Fibroblast of the aortic adventitia (primary cell): ENCODE measurements around the gene PRSS57. TPM values are rescaled to one million over a fixed set of nuclear protein-coding genes. Genes with fewer than 3 reads are reported as not detected.
"Not testable (repeated sequence)": the region's sequence is repeated elsewhere in the genome, so short reads cannot be mapped to it uniquely, and the experiment has no call there.

Experiments
- DNase-seq: peaks from one replicate; pipeline ENCODE4 v3.0.0-alpha.2; 2010; ENCODE audit warnings: low read depth
- H3K4me3 ChIP-seq: 2 replicates; pipeline ENCODE4 v1.5.1; 2011; ENCODE audit warnings: low read depth, mild to moderate bottlenecking, control low read depth, low read length, moderate library complexity
- total RNA-seq: library from RNA; depleted of rRNA; stranded (reverse); fragments of >200 nt; gene quantifications from 2 replicates; pipeline ENCODE4 v1.2.3, GENCODE V29; 2012; ENCODE audit warnings: low replicate concordance
- TF ChIP-seq, protein P1 (sequence below): IDR thresholded peaks from 2 replicates; pipeline ENCODE4 v1.5.1; 2011; ENCODE audit warnings: mild to moderate bottlenecking, low read length, control low read depth, inconsistent platforms; ENCODE audit not compliant: insufficient read depth

PRSS57 gene
- total RNA-seq = not detected in 2 replicates

DNA sequence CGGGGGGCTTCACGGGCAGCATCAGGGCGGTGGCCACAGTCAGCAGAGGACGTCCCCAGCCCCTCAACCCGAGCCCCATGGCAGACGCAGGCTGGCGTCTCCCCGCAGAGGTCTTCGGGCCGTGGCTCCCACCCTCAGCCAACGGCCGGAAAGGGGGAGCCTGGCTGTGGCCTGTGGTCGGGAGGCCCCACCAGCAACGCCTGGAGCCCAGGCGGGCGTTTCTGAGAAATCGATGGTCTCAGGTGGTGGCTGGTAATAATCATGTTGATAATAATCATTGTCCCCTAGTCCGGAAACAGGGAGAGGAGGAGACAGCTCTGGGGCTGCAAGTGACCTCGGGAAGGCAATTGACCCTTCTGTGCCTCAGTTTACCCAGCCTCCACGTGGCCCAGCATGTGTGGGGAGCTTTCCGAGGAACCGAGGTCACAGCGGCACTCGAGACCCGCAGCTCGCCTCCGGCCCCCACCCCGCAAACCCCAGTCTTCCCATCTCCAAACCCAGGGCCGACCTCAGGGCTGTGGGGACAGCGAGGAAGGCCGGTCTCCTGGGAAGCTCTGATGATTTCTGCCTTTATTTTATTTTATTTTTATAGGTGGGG is at the start of gene PRSS57:
Gene PRSS57 (minus strand): TSS at position 101 of the 598 bp plus-strand sequence. CDS start 22 bp downstream, at position 79.
- TF ChIP-seq, protein P1, sequence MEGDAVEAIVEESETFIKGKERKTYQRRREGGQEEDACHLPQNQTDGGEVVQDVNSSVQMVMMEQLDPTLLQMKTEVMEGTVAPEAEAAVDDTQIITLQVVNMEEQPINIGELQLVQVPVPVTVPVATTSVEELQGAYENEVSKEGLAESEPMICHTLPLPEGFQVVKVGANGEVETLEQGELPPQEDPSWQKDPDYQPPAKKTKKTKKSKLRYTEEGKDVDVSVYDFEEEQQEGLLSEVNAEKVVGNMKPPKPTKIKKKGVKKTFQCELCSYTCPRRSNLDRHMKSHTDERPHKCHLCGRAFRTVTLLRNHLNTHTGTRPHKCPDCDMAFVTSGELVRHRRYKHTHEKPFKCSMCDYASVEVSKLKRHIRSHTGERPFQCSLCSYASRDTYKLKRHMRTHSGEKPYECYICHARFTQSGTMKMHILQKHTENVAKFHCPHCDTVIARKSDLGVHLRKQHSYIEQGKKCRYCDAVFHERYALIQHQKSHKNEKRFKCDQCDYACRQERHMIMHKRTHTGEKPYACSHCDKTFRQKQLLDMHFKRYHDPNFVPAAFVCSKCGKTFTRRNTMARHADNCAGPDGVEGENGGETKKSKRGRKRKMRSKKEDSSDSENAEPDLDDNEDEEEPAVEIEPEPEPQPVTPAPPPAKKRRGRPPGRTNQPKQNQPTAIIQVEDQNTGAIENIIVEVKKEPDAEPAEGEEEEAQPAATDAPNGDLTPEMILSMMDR = no peak
- no peak for DNase-seq
- H3K4me3 ChIP-seq = no peak within 1 kb of the TSS

DNA sequence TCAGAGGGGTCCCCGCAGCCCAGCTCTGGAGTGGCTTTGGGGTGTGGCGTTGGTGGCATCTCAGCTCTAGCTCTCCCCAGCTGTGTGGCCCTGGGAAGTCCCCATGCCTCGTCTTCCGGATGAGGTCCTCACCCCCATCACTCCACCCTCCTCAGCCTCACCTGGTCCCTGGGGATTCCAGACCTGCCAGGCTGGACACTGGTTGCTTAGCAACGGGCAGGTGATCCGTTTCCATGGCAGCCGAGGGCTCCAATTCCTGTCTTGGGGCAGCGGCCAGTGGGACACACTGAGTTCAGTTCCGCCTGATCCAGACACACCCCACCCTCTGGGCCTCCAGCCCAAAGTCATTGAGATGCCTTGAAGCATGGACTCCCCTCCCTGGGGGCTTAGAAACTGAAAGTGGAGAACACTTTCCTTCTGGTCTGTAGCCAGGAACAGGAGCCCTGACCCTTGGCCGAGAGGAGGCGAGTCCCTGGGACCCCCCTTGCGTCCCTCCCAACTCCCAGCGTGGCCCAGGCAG is 48.0 kb upstream of the PRSS57 start:
- H3K4me3 ChIP-seq = no peak overlapping the region

DNA sequence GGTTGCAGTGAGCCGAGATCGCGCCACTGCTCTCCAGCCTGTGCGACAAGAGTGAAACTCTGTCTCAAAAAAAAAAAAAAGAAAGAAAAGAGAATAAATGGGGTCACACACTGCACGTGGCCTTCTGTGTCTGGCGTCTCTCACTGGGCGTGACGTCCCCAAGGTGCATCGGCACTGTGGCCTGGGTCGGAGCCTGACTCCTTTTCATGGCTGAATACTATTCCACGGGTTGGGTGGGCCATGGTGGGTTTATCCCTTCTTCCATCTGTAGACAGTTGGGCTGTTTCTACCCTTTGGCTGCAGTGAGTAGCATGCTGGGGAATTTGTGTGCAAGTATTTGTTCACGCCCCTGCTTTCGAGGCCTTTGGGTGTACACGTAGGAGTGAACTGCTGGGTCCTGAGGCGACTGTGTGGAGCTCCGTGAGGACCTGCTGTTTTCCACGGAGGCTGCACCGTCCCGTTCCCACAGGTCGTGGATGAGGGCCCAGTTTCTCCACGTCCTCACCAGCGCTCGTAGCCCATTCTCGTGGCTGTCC is 47.4 kb upstream of the PRSS57 start:
- H3K4me3 ChIP-seq = no peak overlapping the region
- DNase-seq = no peak
- TF ChIP-seq, protein P1 = no peak

More for the DNA sequence above, 48.0 kb upstream of the PRSS57 start:
- TF ChIP-seq, protein P1 = no peak
- DNase-seq = peak; percentile 59

DNA sequence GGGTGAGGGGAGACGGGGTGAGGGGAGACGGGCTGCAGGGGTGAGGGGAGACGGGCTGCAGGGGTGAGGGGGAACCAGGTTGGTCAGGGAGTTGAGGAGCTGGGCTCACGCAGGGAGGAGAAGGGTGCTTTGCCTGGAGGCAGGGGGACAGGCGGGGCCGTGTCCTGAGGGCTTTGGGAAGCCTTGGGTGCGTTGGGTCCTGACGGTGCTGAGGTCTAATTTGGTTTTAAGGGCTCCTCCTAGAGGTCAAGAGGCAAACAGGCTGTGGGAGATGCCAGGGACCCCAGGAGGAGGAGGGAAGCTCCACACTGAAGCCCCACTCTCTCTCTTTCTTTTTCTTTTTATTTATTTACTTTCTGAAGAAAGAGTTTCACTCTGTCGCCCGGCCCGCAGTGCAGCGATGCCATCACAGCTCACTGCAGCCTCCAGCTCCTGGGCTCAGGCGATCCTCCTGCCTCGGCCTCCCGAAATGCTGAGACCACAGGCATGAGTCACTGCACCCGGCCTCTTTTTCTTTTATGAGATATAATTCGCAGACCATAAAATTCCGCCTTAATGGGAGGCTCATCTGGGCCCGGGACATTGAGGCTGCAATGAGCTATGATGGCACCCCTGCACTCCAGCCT is 46.4 kb upstream of the PRSS57 start:
- DNase-seq = no peak
- H3K4me3 ChIP-seq = no peak overlapping the region
- TF ChIP-seq, protein P1 = no peak

DNA sequence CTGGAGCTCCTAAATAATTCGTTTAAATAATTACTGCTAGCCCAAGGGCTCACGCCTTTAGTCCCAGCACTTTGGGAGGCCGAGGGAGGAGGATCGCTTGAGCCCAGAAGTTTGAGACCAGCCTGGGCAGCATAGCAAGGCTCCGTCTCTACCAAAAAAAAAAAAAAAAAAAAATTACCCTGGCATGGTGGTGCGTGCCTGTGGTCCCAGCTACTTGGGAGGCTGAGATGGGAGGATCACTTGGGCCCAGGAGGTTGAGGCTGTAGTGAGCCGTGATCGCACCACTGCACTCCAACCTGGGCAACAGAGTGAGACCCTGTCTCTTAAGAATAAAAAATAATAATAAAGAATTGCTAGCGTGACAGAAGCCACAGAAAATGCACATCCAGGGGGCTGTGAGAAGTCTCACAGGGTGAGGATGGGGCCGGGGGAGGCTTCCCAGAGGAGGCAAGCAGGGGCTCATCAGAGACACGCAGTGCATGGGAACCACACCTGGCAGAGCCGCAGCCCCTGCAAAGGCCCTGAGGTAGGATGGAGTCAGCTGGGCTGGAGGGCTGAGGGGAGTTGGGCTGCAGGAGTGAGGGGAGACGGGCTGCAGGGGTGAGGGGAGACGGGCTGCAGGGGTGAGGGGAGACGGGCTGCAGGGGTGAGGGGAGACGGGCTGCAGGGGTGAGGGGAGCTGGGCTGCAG is 45.7 kb upstream of the PRSS57 start:
- DNase-seq, H3K4me3 ChIP-seq: not testable (repeated sequence)

DNA sequence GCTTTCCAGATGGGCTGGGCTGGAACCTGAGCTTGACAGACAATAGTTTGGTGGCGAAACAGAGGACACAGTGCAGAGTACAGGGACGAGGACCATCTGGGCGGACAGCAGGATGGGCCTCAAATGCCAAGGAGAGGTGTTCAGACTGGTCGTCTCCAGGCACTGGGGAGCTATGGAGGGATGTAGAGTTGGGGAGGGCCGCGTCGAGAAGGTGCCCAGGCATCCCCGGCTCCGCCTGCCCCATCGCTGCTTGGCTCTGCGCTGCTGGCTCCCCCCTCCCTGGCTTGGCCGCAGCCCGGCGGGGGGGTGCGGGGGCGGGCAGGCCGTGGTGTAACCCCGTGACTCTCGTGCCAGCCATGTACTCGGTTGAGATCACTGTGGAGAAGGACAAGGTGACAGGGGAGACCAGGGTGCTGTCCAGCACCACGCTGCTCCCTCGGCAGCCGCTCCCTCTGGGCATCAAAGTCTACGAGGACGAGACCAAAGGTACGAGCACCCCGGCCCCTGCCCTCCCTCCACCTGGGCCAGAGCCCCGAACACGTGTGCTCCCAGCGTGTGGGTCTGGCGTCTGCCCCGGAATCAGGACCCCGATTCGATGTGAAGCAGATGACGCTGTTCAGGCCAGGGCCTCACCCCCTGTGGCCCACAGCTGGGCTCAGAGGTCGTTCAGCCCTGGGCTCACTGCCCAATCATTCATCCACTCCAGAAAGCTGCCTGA is 44.9 kb upstream of the PRSS57 start:
- DNase-seq = no peak
- no peak overlapping the region for H3K4me3 ChIP-seq
- TF ChIP-seq, protein P1 = no peak
